ENCODE data around the gene RASA3. TPM values are rescaled to one million over a fixed set of nuclear protein-coding genes. Genes with fewer than 3 reads are reported as not detected.
A peak's percentile ranks its signal among the peaks of the same experiment; 100 is the strongest.

RASA3 gene
- total RNA-seq, 3 donors from 2014 or later: 7.9 to 19.0 (median 8.4) TPM

GRCh38 chr13:114065926-114066774 is 66.3 kb downstream of the RASA3 start:
- intact Hi-C loops (cut with DNase I, micrococcal nuclease): loop anchor here in 1 of 2 donors (5.0 kb wide), 1 partner anchor 66 kb away; the partner anchor contains the start of gene RASA3
- no peak overlapping the region for H3K4me3 ChIP-seq
- no peaks in the 10 kb centered on the region for H3K36me3 ChIP-seq (ENCODE audit: low read depth)
- no peak for TF ChIP-seq CTCF (IDR thresholded peaks at IDR 0.05)
- DNase-seq: peak in 2 of 3 donors; percentile 39 to 69
- no peaks in the 10 kb centered on the region for H3K9me3 ChIP-seq
- peaks cover 31% of the 10 kb centered on the region for H3K4me1 ChIP-seq (ENCODE audit: low read depth)
- peak; percentile 3 for ATAC-seq

GRCh38 chr13:114065141-114065925 is 67.1 kb downstream of the RASA3 start:
- no peak for TF ChIP-seq CTCF (IDR thresholded peaks at IDR 0.05)
- no peaks in the 10 kb centered on the region for H3K9me3 ChIP-seq
- ATAC-seq: peak; percentile 83
- no peaks in the 10 kb centered on the region for H3K36me3 ChIP-seq (ENCODE audit: low read depth)
- DNase-seq: peak; percentile 72 to 86 (median 76)
- no peak overlapping the region for H3K4me3 ChIP-seq
- peaks cover 31% of the 10 kb centered on the region for H3K4me1 ChIP-seq (ENCODE audit: low read depth)
- intact Hi-C loops (cut with DNase I, micrococcal nuclease): loop anchor here in 1 of 2 donors (5.0 kb wide), 1 partner anchor 67 kb away; the partner anchor contains the start of gene RASA3

- DNase-seq (peak in 1 of 3 donors; percentile 55), ATAC-seq (peak; percentile 6)
- no peak for TF ChIP-seq CTCF (IDR thresholded peaks at IDR 0.05)
- H3K4me3 ChIP-seq: no peak overlapping the region
- H3K9me3 ChIP-seq: no peaks in the 10 kb centered on the region
- intact Hi-C loops (cut with DNase I, micrococcal nuclease): loop anchor here in 1 of 2 donors (5.0 kb wide), 1 partner anchor 68 kb away; the partner anchor contains the start of gene RASA3
- H3K36me3 ChIP-seq (ENCODE audit: low read depth): no peaks in the 10 kb centered on the region
- peaks cover 31% of the 10 kb centered on the region for H3K4me1 ChIP-seq (ENCODE audit: low read depth)
Measured at GRCh38 chr13:114064450-114065140, 67.8 kb downstream of the RASA3 start.

GRCh38 chr13:114063545-114064449 is 68.6 kb downstream of the RASA3 start:
- Histone ChIP-seq H3K4me3 (no peak overlapping the region), H3K4me1 (ENCODE audit: low read depth) (peaks cover 31% of the 10 kb centered on the region), H3K9me3 (no peaks in the 10 kb centered on the region), H3K36me3 (ENCODE audit: low read depth) (no peaks in the 10 kb centered on the region)
- intact Hi-C loops (cut with DNase I, micrococcal nuclease): no loop called here
- ATAC-seq (peak; percentile 22), DNase-seq (peak in 2 of 3 donors; percentile 52 to 84)
- no peak for TF ChIP-seq CTCF (IDR thresholded peaks at IDR 0.05)

Measured in mucosa of descending colon (tissue), 3 donors.